Myocyte (in vitro differentiated cells): ENCODE data around the gene ADGRL1. TPM values are rescaled to one million over a fixed set of nuclear protein-coding genes. Genes with fewer than 3 reads are reported as not detected.

Source experiments
- DNase-seq: peaks from one replicate; pipeline ENCODE4 v3.0.0-alpha.2; 2012; ENCODE audit warnings: low read depth
- total RNA-seq: library from RNA; depleted of rRNA; stranded (reverse); fragments of >200 nt; gene quantifications from 2 replicates; pipeline ENCODE4 v1.2.3, GENCODE V29; 2014

The ADGRL1 gene
- total RNA-seq, 1 donor from 2014 or later: 1.1 TPM

DNA sequence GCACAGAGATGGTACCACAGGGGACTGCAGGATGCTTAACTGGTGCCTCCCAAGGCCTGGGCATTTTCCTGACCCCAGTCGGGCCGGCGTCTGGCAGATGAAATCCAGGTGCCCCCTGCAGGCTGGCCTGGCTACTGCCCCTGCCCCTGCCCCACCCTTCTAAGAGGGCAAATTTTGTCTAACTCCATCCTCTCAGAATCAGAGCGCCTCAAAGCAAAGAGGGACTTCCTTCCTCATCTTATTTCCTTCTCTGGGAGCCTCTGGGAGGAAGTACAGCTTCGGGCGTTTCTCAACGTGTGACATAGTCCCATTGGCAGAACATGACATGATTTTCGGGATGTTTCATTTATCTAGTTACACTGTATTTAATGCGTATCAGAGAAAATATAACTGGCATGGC is 91.1 kb downstream of the ADGRL1 start:
- DNase-seq: no peak

DNA sequence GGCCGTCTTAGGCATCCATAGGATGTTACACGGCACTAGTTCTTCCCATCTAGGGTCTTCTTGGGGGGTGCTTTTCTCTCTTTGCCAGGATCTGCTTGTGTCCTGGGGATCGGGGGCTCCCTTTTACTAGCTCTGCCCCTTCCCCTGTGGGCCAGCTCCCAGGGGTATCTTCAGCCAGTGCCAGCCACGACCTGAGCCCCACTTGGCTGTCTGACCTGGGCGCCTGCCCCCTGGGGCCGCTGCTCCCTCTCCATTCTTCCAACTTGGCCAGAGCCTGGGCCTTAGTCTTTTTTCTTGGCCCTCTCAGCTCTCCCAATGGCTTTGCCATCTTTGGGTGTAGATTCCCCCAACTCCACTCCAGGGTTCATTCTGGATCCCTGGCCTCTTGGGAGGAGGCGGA is 91.5 kb downstream of the ADGRL1 start:
- DNase-seq: no peak

DNA sequence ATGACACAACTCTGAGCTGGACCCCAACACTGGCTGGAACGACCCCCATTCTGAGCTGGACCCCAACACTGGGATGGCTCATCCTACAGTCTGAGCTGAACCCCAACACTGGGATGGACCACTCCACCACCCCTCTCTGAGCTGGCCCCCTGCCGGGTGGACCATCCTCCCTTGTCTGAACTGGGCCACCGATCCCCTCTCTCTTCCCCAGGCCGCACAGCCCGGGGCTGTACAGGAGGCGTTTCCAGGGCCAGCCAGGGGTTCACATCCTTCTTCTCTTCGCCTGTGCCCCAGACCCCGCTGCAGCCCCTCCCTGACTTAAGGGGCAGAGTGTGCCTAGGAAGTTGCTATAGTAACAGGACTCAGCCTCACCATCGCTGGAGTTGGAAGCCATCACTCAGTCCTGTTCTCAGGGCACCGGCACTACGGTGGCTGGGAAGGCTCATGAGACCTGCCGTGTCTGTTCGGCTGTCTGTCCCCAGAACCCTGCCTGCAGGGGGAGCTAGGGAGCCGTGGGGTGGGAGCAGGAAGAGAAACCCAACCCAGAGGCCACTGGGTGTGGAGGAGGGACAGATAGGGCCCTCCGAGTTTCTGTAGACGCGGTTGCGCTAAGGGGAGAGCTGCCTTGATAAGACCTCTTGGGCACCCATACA is 92.1 kb downstream of the ADGRL1 start:
- no peak for DNase-seq

DNA sequence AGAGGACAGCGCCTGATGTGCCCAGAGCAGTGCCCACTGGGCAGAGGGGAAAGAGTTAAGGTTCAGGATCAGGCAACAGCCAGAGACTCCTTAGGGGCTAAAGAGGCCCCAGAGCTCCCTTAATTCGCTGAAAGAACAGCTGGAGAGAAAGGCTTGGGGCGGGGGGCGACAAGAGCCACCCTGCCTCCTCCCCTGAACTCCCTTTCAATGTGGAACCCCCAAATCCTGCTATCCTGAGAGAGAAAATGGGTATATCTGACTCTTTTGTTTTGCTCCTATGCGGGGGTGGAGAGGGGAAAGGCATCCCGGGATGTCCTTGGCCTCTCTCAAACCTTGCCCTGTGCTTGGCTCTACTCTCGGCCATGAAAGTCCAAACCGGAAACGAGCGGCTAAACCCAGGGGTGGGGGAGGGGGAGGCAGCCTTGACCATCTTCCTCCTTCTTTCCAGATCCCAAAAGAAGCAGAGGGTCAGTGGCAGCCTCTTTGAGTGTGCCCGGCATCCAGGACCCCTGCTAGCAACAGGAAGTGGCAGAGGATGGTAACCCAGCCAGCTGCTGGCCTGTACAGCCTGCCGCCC is 93.1 kb downstream of the ADGRL1 start:
- peak; percentile 41 for DNase-seq

DNA sequence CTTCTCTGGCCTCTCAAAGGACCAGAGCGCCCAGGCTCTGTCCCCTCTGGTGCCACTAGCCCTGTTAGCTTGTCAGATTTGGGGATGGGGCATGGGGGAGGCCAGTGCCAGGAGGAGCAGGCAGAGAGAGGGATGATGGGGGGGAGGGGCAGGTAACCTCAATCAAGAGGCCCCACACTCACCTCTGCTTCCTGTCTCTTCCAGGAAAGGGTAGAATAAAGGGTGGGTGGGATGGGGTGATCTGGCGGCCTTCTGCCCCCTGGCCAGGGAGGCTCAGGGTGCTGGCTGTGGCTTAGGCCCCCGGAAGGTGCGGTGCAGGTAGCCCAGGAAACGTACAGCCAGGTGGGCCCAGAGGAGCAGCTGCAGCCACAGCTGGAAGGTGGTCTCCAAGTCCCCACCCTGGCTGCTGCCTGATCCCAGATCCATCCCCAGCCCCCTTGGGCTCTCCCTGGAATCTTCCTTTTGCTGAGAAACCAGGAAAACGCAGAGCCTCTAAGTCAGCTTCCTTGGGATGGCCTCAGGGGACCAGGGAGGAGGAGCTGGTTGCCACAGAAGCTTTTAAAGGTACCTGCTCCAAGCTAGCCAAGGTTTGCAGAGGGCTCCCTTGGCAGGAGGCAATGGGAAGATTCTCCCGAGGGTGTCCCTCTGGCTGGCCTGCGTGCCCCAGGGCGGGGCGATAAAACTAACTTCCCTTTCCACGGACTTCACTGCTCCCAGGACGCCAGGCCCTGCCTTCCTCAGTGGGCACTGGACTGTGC is 93.7 kb downstream of the ADGRL1 start:
- DNase-seq: no peak

DNA sequence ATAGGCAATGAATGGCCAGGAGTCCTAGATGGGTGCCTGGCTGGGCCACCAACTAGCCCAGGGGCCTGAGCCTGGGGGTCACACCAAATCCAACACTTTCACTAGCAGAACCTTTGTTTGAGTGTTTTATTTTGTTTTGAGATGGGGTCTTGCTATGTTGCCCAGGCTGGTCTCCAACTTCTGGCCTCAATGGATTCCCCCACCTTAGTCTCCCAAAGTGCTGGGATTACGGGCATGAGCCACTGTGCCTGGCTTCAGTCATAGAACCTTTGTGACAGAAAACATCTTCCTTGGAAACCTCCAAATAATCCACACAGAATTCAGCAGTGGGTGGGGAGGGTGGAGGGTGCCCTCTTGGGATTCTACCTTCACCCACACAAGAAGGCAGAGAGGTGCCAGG is 94.5 kb downstream of the ADGRL1 start:
- no peak for DNase-seq

DNA sequence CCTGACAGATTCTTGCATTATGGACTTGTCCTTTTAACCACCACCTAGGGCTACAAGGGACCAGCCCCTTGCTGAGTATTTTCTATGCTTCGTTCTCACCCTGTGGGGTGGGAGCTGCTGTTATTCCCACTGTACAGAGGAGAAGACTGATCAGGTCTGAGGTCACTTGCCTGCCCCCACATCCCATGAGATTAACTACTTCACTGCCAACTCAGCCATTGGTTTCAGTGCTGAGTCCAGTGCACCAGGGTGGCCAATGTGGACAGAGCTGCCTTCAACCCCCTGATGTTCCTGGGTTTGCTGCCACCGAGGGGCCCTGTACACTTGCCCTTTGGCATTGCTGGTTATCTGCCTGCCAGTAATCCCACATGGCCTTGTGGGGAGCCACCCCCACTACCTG is 95.3 kb downstream of the ADGRL1 start:
- DNase-seq: no peak

DNA sequence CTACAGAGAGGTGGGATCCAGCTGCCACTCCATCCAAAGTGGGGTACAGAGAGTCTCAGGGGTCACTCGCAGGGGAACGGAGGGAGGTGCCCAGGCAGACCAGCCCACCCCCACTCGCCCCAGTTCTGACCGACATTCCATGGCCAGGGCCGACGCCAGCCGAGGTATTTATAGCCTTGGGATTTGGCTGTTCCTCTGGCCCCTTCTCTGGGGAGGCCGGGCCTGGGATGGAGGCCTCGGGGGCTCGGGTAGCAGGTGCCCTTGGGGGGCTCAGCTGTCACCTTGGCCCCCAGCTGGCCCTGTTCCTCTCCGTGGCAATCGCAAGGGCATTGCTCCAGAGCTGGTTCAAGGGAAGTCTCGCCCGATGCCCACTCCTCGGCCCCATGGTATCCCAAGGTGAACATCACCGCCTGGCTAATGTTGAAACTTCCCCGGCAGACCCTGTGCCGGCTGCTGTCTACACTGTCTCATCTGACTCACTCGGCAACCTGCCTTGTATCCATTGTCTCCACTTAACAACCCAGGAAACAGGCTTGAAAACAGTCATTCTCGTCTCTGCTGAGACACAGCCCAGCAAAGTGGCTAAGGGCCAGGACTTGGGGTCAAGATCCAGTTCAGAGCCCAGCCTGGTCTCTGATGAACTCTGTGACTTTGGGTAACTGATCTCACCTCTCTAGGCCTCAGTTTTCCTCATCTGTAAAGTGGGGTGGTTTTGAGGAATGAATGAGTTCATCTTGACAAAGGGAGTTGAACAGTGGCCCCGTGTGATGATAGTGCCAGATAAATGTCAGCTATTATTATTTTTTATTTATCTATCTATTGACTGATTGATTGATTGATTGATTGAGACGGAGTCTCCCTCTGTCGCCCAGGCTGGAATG is 98.1 kb downstream of the ADGRL1 start:
- no peak for DNase-seq

DNA sequence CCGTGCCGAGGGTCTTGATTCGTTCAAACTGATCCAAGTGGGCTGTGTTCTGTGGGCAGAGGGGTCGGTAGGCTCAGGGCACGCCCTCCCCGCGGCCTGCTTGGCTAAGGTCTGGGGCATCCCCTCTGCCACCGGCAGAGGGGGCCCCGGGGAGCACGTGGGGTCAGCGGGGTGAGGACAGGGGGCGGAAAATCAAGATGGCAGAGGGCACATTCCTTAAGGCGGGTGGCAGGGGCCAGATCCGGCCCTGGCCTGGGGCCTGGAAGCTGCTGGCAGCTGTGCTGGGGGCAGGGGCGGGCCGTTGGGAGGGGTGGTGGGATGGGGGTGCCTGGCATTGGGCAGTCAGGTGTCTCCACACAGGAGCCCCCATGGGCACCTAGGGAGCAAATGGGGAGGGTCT is 99.1 kb downstream of the ADGRL1 start:
- DNase-seq: no peak

DNA sequence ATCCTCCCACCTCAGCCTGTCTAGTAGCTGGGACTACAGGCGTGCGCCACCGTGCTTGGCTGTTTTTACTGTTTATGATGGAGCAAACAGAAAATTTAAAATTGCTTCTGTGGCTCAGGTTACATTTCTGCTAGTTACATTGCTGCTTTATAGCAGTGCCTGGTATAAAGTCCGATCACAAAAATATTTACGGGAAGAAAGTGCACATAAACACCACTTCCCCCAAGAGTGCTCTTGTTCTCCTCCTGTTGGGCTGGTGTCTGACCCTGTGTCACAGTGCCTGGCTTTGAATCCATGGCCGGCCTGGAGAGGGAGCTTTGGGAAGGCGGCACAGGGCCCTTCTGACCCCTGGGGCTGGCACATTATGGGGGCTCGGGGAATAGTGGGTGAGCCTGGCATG is 100.3 kb downstream of the ADGRL1 start:
- no peak for DNase-seq

DNA sequence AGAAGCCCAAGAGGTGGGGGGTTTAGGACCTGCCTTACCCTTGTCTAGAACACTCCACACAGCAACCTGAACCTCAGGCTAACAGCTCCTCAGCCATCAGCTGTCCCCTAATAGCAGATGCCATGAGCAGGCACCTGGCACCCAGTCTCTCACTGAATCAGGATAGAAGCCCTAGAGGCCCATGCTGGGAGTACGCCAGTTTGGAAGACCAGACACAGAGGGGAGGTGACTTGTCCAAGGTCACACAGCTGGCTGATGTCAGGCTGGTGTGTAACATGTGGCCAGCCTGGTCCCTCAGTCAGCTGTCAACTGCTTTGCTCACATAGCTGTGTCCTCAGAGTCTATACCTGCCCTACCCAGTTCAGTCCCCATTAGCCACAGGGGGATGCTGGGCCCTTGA is 102.7 kb downstream of the ADGRL1 start:
- DNase-seq: peak; percentile 61

DNA sequence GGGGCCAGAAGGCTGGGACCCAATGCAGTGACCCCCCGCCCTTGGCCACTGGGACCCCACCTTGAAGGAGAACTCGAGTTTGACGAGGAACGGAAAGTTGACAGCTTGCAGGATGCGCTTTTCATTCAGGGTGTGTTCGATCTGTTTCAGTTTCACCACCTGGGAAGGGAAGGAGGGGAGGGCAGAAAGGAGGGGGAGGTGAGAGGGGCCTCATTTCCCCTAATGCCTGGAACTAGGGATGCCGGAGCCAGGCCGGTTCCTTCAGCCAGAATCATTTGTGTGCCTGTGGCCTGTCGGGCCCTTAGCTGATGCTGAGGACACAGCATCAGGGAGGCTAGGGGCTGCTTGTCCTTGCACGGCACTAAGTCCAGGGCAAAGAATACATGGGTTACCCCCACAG is 103.2 kb downstream of the ADGRL1 start:
- DNase-seq: no peak

DNA sequence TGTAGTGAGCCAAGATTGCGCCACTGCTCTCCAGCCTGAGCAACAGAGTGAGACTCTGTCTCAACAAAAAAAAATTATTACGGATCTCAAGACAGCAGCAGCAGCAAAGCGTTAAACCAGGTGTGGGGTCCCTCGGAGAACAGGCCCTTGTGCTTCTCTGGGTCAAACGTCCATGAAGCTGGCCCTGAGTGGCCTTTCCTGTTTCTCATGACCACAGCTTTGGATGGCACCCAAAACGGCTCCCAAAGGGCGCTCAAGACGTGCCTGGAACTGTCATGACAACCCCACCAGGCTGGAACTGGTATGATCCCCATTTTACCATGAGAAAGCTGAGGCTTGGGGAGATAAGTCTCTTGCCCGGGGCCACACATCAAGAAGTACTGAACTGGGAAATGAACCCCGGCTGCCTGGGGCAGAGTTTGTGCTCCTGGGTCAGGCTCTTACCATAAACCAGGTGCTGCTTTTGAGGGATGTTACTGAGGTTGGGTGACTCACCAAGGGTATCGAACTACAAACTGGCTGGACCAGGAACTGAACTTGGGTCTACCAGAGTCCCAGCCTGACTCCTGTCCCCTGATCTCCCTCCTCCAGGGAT is 103.8 kb downstream of the ADGRL1 start:
- no peak for DNase-seq

DNA sequence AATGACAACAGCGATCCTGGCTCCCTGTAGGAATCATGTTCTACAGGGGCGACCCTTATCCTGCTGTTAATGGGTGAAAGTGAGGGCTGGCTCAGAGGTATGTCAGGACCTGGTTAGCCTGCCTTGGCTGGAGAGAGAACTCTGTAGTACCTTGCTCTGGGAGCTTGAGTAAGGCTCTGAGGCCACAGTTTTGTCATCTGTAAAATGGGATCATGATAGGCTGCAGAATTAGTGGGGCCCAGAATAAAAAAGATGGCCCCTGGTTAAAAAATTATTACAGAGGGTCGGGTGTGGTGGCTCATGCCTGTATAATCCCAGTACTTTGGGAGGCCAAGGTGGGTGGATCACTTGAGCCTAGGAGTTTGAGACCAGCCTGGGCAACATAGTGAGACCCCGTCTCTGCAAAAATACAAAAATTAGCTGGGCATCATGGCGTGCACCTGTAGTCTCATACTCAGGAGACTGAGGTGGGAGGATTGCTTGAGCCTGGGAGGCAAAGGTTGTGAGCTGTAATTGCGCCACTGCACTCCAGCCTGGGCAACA is 104.9 kb downstream of the ADGRL1 start:
- DNase-seq: no peak

Other genes starting within 250 kb of the ADGRL1 start
- gene RFX1, start 199.8 kb downstream of the ADGRL1 start, total RNA-seq: 2.0 and 2.5 TPM in 2 replicates
- gene RLN3, start 178.0 kb downstream of the ADGRL1 start, total RNA-seq: not detected in 2 replicates
- 0.32 TPM in 1 of 2 replicates, not detected in the other for gene IL27RA, start 174.4 kb downstream of the ADGRL1 start, total RNA-seq
- not detected in 2 replicates for gene PALM3, start 144.1 kb downstream of the ADGRL1 start, total RNA-seq
- gene MISP3, start 133.4 kb downstream of the ADGRL1 start, total RNA-seq: 2.7 and 3.0 TPM in 2 replicates
- gene C19orf67, start 120.4 kb downstream of the ADGRL1 start, total RNA-seq: not detected in 2 replicates
- 25.9 and 41.0 TPM in 2 replicates for gene SAMD1, start 115.4 kb downstream of the ADGRL1 start, total RNA-seq
- gene PRKACA, start 88.4 kb downstream of the ADGRL1 start, total RNA-seq: 84.3 and 87.2 TPM in 2 replicates
- gene ASF1B, start 69.6 kb downstream of the ADGRL1 start, total RNA-seq: 0.26 and 0.67 TPM in 2 replicates
- 32.5 and 85.6 TPM in 2 replicates for gene ADGRE5, start 175.3 kb upstream of the ADGRL1 start, total RNA-seq
- 63.4 and 73.0 TPM in 2 replicates for gene DDX39A, start 213.2 kb upstream of the ADGRL1 start, total RNA-seq
- 91.8 and 94.9 TPM in 2 replicates for gene PKN1, start 227.1 kb upstream of the ADGRL1 start, total RNA-seq